Measurements from ENCODE around the gene HIVEP1.

- TF ChIP-seq SUZ12 (IDR thresholded peaks at IDR 0.05; ENCODE audit: extremely low read depth, insufficient read depth, insufficient read length), result no peak
- TF ChIP-seq YY1 (IDR thresholded peaks at IDR 0.05; ENCODE audit: insufficient read depth, insufficient read length), result no peak
- TF ChIP-seq ZNF274 (IDR thresholded peaks at IDR 0.05; ENCODE audit: low read depth, low read length), result no peak
Measured at GRCh38 chr6:12022481-12022880, 10.4 kb downstream of the HIVEP1 start.
